ENCODE data around the gene B3GAT1. TPM values are rescaled to one million over a fixed set of nuclear protein-coding genes. Genes with fewer than 3 reads are reported as not detected.

The B3GAT1 gene
- polyA plus RNA-seq, 1 donor from 2014 or later = 28.2 TPM

DNA sequence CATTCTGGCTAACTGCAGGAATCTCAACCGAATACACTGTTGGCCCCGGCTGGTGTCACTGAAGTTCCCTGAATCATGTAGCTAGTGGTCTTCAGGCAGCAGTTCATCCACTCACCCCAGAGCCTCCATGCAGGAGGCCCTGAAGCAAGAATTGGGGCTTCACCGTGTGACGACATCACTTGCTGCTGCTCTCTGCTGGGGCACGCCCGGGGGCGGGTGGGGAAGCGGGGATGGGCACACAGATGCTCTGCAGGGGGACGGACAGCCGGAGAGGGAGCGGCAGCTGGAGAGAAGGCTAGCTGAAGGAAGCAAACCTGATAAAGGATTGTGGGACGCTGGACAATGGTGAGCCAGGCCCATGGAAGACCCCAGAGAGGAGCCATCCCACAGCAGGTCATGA, 17.0 kb downstream of the B3GAT1 start:
- Histone ChIP-seq H3K27me3 (ENCODE audit: insufficient read depth, low read depth, low read length) (no peaks in the 10 kb centered on the region), H3K27ac (ENCODE audit: low read length) (no peak overlapping the region), H3K79me2 (replicated peaks; ENCODE audit: insufficient read depth, low read length) (peaks cover 22% of the 10 kb centered on the region), H3K4me3 (ENCODE audit: low read length) (no peak overlapping the region), H3K9me3 (ENCODE audit: low read length) (no peaks in the 10 kb centered on the region), H3K36me3 (ENCODE audit: insufficient read depth, low read length) (no peaks in the 10 kb centered on the region), H3K9me2 (ENCODE audit: insufficient read depth, low read length) (no peaks in the 10 kb centered on the region), H4K20me1 (ENCODE audit: insufficient read depth) (no peaks in the 10 kb centered on the region), H3K9ac (ENCODE audit: low read length) (no peak overlapping the region), H2AFZ (ENCODE audit: low read depth, low read length) (no peak overlapping the region), H3K4me2 (ENCODE audit: low read length) (no peak overlapping the region), H3F3A (ENCODE audit: insufficient read depth, low read length, poor library complexity, severe bottlenecking) (no peaks in the 10 kb centered on the region)
- no peak for TF ChIP-seq EP300 (conservative IDR thresholded peaks at IDR 0.05; ENCODE audit: poor library complexity, severe bottlenecking)
- no peak for TF ChIP-seq MXI1 (conservative IDR thresholded peaks at IDR 0.05; ENCODE audit: poor library complexity, severe bottlenecking)
- TF ChIP-seq REST (IDR thresholded peaks at IDR 0.05; ENCODE audit: borderline replicate concordance) = no peak
- no peak for TF ChIP-seq EZH2 (IDR thresholded peaks at IDR 0.05; ENCODE audit: borderline replicate concordance, insufficient read depth, low read length, poor library complexity, severe bottlenecking)
- no peak for TF ChIP-seq SMC3 (conservative IDR thresholded peaks at IDR 0.05; ENCODE audit: poor library complexity)
- TF ChIP-seq TAF1 (IDR thresholded peaks at IDR 0.05; ENCODE audit: low read depth) = no peak
- TF ChIP-seq CTCF (IDR thresholded peaks at IDR 0.05; ENCODE audit: poor library complexity, severe bottlenecking) = no peak
- TF ChIP-seq RAD21 (conservative IDR thresholded peaks at IDR 0.05) = no peak
- no peak for TF ChIP-seq POLR2AphosphoS5 (IDR thresholded peaks at IDR 0.05)

- Histone ChIP-seq H3K36me3 (ENCODE audit: insufficient read depth, low read length) (no peaks in the 10 kb centered on the region), H3F3A (ENCODE audit: insufficient read depth, low read length, poor library complexity, severe bottlenecking) (no peaks in the 10 kb centered on the region), H4K20me1 (ENCODE audit: insufficient read depth) (no peaks in the 10 kb centered on the region), H3K9me3 (ENCODE audit: low read length) (no peaks in the 10 kb centered on the region), H3K9ac (ENCODE audit: low read length) (no peak overlapping the region), H3K4me2 (ENCODE audit: low read length) (no peak overlapping the region), H3K27me3 (ENCODE audit: insufficient read depth, low read depth, low read length) (no peaks in the 10 kb centered on the region), H3K4me3 (ENCODE audit: low read length) (no peak overlapping the region), H3K9me2 (ENCODE audit: insufficient read depth, low read length) (no peaks in the 10 kb centered on the region), H3K27ac (ENCODE audit: low read length) (no peak overlapping the region), H2AFZ (ENCODE audit: low read depth, low read length) (no peak overlapping the region), H3K79me2 (replicated peaks; ENCODE audit: insufficient read depth, low read length) (peaks cover 16% of the 10 kb centered on the region)
- TF ChIP-seq POLR2AphosphoS5 (IDR thresholded peaks at IDR 0.05) (no peak), SMC3 (conservative IDR thresholded peaks at IDR 0.05; ENCODE audit: poor library complexity) (no peak), EZH2 (IDR thresholded peaks at IDR 0.05; ENCODE audit: borderline replicate concordance, insufficient read depth, low read length, poor library complexity, severe bottlenecking) (no peak), EP300 (conservative IDR thresholded peaks at IDR 0.05; ENCODE audit: poor library complexity, severe bottlenecking) (no peak), REST (IDR thresholded peaks at IDR 0.05; ENCODE audit: borderline replicate concordance) (no peak), RAD21 (conservative IDR thresholded peaks at IDR 0.05) (no peak)
These were observed 17.7 kb downstream of the B3GAT1 start for GRCh38 chr11:134394311-134394710.
